NOMO-1 treated with DMSO at 0.1 percent for 48 hours (cell line): ENCODE measurements around the gene CCDC88C.
"Not testable (repeated sequence)": the region's sequence is repeated elsewhere in the genome, so short reads cannot be mapped to it uniquely, and the experiment has no call there.

Experiments used
- DNase-seq: peaks from one replicate; lab custom pipeline; 2025; ENCODE audit not compliant: unreplicated experiment; lab: John Stamatoyannopoulos, UW

The CCDC88C gene, protein sequence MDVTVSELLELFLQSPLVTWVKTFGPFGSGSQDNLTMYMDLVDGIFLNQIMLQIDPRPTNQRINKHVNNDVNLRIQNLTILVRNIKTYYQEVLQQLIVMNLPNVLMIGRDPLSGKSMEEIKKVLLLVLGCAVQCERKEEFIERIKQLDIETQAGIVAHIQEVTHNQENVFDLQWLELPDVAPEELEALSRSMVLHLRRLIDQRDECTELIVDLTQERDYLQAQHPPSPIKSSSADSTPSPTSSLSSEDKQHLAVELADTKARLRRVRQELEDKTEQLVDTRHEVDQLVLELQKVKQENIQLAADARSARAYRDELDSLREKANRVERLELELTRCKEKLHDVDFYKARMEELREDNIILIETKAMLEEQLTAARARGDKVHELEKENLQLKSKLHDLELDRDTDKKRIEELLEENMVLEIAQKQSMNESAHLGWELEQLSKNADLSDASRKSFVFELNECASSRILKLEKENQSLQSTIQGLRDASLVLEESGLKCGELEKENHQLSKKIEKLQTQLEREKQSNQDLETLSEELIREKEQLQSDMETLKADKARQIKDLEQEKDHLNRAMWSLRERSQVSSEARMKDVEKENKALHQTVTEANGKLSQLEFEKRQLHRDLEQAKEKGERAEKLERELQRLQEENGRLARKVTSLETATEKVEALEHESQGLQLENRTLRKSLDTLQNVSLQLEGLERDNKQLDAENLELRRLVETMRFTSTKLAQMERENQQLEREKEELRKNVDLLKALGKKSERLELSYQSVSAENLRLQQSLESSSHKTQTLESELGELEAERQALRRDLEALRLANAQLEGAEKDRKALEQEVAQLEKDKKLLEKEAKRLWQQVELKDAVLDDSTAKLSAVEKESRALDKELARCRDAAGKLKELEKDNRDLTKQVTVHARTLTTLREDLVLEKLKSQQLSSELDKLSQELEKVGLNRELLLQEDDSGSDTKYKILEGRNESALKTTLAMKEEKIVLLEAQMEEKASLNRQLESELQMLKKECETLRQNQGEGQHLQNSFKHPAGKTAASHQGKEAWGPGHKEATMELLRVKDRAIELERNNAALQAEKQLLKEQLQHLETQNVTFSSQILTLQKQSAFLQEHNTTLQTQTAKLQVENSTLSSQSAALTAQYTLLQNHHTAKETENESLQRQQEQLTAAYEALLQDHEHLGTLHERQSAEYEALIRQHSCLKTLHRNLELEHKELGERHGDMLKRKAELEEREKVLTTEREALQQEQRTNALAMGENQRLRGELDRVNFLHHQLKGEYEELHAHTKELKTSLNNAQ (N-terminal part only)

DNA sequence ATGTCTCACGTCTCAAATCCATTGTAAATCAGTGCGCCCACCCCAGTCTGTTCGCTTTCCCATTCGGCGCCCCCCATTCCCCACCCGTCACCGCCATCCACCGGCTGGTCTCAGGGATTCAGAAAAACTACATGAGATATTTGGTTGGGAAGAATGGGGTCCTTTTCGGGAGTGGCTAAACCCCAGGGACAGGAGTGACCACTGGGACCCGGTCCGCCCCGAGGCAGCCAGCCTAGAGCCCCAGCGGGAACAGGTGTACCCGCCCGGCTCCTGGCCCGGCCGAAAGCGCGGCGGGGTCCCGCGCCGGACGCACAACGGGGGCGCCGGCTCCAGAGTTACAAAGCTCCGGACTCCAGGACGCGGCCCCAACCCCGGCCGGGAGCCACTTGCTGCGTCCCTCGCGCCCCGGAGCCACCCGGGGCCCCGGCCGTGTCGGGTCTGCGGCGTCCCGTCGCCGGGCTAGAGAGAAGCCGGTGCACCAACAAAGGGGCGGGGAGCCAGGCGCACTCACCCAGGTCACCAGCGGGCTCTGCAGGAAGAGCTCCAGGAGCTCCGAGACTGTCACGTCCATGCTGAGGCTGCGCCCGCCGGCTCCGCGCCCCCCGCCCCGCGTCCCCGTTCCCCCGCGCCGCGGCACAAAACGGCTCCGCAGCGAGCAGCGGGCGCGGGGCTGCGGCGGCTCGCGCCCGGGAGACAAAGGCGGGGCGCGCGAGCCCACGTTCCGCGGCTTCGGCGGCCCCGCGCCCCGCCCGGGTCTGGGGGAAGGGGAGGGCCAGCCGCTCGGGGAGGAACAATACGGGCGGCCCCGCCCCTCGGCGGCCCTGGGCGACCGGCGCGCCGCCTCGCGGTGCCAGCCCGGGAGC, at the start of gene CCDC88C:
CCDC88C (minus strand) TSS at position 701 of the 863 bp plus-strand sequence; CDS start at position 571, 130 bp downstream.
- DNase-seq = peak; percentile 65

DNA sequence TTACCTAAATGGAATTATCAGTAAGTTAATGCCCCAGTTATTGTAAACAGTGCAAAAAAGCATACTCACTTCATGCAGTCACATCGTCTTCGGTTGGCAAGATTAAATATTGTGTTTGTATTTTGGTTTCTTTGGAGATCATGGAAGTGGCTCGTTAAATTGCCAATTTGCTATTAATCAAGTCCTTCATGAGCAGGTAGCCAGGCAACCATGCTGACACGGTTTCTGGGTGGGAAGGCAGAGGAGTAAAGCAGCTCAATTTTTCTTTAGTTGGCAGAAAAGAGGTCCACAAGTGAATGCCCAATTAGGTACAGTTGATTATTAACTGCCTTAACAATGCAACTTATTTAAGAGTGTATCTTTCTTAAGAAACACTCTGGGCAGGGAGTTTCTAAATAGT, 48.6 kb upstream of the CCDC88C start:
- no peak for DNase-seq

DNA sequence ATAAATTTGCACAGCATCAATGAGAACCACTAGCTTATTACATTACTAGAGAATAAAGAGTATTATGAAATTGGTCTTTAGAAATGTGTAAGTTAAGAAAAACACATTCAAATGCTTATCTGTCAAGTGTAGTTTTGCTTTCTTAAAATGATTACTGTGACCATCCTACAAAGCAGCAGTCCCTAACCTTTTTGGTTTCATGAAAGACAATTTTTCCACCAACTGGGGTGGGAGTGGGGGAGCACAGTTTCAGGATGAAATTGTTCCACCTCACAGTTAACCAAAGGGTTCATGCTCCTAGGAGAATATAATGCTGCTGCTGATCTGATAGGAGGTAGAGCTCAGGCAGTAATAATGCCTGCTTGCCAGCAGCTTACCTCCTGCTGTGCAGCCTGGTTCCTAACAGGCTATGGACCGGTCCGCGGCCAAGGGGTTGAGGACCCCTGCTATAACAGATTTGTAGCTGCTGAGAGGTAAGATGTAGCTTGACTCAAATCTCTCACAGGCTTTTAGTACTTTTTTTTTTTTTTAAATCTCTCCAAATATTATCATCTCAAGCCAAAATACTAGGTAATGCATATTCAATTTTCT, 47.1 kb upstream of the CCDC88C start:
- DNase-seq = no peak

DNA sequence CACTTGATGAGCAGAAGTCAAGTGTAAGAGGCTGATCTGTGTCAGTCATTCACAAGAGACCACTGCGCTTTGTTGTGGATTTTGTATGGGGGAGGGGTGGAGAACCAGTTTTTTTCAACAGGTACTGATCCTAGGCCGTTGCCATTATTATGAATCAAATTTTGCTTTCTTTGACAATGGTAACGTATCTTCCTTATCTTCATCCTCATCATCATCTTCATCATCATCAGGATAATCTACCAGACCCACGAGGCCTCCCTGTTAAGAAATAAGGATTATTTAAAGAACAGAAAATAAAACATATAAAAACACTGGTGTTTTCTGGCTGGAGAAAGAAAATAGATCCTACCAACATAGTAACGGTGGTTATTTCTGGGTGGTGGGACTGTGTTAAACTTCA, 41.0 kb upstream of the CCDC88C start:
- DNase-seq = no peak

DNA sequence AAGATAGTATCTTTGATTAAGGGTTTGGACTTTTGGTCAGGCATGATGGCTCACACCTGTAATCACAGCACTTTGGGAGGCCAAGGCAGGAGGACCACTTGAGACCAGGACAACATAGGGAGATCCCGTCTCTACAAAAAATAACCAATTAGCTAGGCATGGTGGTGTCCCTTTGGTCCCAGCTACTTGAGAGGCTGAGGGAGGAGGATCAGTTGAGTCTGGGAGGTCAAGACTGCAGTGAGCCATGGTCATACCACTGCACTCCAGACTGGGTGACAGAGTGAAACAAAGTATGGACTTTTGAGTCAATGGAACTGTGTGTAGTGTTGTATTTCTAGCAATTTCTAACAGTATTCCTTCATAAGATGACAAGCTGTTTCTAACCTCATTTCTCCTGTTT, 38.7 kb upstream of the CCDC88C start:
- DNase-seq = no peak

DNA sequence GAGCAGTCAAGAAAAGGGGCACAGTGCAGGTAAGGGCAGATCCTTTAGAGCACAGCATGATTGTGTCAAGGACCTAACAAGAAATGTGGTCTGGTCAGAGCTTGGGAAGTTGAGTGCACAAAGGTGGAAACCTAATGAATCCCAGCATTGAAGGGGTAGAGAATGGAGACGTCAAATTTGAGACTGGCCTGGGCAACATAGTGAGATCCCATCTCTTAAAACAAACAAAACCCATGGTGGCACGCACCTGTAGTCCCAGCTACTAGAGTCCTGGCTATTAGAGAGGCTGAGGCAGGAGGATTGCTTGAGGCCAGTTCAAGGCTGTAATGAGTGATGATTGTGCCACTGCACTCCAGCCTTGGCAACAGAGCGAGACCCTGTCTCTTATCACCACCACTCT, 37.0 kb upstream of the CCDC88C start:
- no peak for DNase-seq

DNA sequence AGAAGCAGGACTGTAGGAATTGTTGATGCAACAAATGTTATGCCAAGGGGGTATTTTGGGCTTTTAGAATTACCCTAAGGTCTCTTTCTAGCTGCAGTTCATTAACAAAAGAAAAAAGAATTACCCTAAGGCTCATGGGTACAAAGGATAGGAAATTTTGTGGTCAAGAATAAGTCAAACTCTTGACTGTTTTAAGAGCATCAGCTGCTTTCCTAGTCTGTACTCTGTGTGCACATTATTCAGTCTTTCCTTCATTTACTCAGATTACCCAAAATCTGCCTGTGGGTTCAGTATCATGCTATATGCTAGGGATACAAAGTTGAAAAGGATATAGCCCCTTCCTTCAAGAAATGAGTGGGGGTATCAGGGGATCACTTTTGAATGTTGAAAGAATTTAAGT, 36.5 kb upstream of the CCDC88C start:
- DNase-seq = no peak

DNA sequence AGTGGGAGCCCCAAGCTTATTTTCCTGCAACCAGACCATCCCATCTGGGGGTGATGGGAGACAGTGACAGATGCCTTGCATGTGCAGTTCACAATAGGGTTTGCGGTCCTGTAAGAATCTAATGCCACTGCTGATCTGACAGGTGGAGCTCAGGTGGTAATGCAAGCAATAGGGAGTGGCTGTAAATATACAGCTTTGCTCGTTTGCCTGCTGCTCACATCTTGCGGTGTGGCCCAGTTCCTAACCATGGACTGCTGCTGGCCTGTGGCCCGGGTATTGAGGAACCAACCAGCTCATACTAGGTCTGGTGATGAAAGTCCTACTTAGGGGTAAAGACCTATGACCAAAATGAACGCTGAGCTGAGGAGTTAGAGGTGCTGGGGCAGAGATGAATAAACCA, 36.1 kb upstream of the CCDC88C start:
- no peak for DNase-seq

DNA sequence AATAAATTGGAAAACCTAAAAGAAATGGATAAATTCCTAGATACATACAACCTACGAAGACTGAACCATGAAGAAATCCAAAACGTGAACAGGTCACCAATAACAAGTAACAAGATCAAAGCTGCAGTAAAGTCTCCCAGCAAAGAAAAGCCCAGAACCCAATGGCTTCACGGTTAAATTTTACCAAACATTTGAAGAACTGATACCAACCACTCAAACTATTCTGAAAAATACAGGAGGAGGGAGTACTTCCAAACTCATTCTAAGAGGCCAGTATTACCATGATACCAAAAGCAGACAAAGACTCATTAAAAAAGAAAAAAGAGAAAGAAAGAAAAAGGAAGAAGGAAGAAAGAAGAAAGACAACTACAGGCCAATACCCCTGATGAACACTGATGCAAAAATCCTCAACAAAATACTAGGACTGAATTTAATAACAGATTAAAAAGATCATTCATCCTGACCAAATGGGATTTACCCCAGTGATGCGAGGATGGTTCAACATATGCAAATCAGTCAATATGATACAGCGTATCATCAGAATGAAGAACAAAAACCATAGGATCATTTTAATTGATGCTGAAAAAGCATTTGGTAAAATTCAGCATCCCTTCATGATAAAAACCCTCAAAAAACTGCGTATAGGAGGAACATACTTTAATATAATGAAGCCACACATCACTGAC, 26.9 kb upstream of the CCDC88C start:
- DNase-seq = no peak

DNA sequence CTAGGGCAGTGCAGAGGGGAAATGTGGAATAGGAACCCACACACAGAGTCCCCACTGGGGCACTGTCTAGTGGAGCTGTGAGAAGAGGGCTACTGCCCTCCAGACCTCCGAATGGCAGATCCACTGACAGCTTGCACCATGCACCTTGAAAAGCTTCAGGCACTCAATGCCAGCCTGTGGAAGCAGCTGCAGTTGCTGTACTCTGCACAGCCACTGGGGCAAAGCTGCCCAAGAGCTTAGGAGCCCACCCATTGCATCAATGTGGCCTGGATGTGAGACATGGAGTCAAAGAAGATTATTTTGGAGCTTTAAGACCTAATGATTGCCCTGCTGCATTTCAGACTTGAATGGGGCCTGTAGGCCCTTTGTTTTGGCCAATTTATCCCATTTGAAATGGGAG, 21.7 kb upstream of the CCDC88C start:
- DNase-seq = no peak

DNA sequence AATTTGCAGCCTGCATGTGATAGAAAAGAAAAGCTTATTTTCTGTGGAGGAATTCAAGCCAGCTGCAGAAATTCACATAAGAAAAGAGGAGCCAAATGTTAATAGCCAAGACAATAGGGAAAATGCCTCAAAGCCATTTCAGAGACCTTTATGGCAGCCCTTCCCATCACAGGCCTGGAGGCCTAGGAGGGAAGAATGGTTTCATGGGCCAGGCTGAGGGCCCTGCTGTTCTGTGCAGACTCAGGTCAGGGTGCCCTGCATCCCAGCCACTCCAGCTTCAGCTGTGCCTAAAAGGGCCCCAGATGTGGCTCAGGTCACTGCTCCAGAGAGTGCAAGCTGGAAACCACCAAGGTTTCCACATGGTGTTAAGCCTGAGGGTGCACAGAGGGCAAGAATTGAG, 21.2 kb upstream of the CCDC88C start:
- DNase-seq = no peak

DNA sequence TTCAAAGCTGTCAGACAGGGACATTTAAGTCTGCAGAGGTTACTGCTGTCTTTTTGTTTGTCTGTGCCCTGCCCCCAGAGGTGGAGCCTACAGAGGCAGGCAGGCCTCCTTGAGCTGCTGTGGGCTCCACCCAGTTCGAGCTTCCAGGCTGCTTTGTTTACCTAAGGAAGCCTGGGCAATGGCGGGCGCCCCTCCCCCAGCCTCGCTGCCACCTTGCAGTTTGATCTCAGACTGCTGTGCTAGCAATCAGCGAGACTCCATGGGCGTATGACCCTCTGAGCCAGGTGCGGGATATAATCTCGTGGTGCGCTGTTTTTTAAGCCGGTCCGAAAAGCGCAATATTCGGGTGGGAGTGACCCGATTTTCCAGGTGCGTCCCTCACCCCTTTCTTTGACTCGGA, 18.6 kb upstream of the CCDC88C start:
- not testable (repeated sequence) for DNase-seq

DNA sequence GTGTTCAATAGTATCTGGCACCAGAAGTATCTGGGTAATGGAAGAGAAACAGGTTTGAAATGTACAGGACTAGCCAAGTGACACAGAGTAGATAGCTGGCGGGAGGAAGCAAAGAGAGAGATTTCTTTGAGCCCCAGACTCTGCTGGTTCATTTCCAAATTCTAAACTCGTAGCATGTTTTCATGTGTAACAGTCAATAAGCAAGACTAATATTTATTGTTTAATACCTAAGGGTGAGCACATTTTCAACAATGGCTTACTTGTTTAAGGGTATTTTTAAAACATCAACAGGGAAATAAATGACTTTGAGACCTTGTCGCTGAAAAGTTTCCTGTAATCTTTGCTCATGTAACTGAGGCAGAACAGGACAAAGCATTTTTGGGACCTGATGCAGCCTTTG, 11.8 kb upstream of the CCDC88C start:
- DNase-seq = no peak

DNA sequence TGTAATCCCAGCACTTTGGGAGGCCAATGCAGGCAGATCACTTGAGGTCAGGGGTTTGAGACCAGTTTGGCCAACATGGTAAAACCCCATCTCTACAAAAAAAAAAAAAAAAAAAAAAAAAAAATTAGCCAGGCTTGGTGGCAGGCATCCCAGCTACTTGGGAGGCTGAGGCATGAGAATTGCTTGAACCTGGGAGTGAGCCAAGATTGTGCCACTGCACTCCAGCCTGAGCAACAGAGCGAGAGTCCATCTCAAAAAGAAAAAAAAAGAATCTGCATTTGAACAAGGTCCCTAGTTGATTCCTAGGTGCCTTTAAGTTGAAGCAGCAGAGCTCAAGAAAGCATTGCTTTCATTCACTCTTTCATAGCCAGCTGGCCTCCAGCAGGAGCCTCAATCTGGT, 11.3 kb upstream of the CCDC88C start:
- not testable (repeated sequence) for DNase-seq

DNA sequence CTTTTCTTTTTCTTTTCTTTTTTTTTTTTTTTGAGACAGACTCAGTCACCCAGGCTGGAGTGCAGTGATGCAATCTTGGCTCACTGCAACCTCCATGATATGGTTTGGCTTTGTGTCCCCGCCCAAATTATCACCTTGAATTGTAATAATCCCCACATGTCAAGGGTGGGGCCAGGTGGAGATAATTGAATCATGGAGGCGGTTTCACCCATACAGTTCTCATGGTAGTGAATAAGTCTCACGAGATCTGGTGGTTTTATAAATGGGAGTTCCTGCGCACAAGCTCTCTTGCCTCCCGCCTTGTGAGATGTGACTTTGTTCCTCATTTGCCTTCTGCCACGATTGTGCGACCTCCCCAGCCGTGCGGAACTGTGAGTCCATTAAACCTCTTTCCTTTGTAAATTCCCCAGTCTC, 7.9 kb upstream of the CCDC88C start:
- peak; percentile 87 for DNase-seq

DNA sequence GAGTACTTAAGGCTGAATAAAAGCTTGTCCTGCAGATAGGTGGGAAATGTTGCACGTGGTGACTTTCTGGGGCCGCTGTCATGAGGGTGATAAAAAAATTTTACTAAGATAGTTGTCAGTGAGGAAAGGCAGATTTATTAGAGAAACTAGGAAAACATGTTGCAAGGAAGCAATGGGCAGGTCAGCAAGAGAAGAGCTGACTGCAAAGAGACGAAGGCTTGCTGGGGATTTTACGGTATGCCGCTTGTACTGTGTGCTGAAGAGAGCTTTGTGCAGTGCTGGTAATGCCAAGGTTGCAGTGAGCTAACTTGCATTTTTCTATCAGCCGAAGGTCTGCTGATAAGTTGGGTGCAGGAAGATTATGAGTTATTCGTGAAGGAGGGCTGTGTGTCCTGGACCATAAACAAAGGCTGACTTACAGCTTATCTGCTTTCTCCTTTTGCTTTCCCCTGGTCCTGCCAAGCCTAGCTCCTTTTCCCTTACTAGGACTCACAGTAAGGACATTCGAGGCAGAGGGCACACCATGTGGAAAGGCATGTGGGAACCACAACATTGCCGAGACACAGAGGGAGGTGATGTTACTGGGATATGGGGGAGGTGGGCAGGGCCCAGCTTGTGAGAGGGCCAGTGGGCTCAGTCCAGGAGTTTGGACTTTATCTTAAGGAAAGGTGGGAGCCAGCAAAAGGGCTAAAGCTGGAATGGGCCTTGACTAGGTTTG, 7.4 kb upstream of the CCDC88C start:
- no peak for DNase-seq

DNA sequence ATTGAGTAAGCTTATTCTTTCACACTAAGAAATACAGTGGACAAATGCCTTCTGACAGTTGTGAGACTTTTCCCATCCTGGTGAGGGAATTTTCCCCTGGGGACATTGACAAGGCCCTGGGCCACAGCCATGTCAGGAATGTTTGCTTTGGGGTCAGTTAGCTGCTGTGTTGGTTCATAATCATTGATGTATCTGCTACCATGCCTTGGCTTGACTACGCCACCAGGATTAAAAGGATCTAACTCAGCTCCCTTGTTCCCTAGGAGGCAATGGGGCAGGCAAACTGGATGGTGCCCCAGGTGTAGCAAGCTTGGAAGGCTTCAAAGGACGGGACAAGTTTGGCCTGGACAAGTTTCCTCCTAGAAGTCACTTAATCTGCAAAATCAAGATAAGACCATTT, 3.1 kb upstream of the CCDC88C start:
- DNase-seq = no peak

DNA sequence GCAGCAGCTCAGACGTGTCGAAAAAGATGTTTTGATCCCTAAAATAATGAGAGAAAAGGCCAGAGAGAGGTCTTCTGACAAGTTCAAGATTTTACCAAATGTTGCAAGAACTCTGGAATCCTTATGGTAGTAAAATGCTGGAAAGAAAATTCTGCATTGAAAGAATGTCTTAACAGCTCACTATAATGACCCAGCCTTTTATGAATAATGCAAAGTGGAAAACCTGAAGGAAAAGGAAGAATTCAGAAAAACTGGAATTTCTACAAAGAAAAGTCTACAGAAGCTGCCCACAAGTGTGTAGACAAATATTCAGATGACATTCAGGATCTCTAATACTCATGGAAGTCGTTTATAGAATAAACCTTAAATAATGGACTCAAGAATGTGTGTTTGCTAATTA, 1.8 kb upstream of the CCDC88C start:
- no peak for DNase-seq

DNA sequence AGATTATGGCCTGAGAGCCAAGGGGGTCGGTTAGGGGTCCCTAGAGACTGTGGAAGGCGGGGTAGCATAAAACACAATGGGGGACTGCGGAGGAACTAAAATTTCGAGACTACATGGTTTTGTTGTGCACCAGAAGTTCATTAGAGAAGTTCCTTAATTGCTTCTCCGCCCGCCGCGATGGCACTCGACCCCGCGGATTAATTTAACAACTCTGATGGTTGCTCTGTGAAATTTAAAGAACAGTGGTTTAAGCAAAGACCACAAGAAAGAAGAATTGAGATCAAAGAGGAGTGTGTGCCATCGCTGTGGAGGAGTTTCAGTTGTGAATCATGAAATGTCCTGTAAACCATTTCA, 1.4 kb upstream of the CCDC88C start:
- peak; percentile 52 for DNase-seq
